HG03135 (cell line): Measurements from ENCODE around the gene LMF2.
"Not testable (repeated sequence)": the region's sequence is repeated elsewhere in the genome, so short reads cannot be mapped to it uniquely, and the experiment has no call there.

ENCODE experiments used
- ATAC-seq: cut with Tn5 transposase; IDR thresholded peaks from one replicate; pipeline ENCODE4 v1.9.1; 2021; ENCODE audit warnings: mild to moderate bottlenecking, moderate library complexity; ENCODE audit not compliant: unreplicated experiment

The LMF2 gene, protein sequence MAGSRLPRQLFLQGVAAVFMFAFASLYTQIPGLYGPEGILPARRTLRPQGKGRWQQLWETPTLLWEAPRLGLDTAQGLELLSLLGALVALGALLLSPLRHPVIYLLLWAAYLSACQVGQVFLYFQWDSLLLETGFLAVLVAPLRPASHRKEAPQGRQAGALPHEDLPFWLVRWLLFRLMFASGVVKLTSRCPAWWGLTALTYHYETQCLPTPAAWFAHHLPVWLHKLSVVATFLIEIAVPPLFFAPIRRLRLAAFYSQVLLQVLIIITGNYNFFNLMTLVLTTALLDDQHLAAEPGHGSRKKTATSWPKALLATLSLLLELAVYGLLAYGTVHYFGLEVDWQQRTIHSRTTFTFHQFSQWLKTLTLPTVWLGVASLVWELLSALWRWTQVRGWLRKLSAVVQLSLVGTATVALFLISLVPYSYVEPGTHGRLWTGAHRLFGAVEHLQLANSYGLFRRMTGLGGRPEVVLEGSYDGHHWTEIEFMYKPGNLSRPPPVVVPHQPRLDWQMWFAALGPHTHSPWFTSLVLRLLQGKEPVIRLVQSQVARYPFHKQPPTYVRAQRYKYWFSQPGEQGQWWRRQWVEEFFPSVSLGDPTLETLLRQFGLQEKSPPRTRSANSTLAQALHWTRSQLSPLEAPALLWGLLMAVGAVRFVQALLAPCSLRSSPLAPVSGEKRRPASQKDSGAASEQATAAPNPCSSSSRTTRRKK

DNA sequence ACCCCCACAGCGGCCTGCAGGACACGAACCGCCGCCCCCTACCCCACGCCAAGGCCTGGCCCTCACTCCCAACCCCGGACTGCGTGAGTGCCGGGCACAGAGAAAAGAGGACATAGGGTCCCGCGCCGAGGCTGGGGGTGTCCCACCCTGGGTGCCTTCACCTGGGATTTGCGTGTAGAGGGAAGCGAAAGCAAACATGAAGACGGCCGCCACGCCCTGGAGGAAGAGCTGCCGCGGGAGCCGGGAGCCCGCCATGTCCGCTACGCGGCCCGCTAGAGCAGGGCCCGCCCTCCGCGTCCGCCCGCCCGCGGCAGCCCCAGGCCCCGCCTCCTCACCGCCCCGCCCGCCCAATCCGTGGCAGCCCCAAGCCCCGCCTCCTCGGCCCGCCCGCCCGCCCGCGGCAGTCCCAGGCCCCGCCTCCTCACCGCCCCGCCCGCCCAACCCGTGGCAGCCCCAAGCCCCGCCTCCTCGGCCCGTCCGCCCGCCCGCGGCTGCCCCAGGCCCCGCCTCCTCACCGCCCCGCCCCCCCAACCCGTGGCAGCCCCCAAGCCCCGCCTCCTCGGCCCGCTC lies at the start of gene LMF2:
Gene LMF2, minus strand, starts transcription at position 282 of the 570 bp plus-strand sequence. Its CDS starts 27 bp downstream, at position 255.
- ATAC-seq: peak; percentile 50

- no peak for ATAC-seq
Measured at GRCh38 chr22:50556703-50557102, 49.2 kb upstream of the LMF2 start.

- ATAC-seq: no peak
Measured at GRCh38 chr22:50553310-50553709, 45.8 kb upstream of the LMF2 start.

DNA sequence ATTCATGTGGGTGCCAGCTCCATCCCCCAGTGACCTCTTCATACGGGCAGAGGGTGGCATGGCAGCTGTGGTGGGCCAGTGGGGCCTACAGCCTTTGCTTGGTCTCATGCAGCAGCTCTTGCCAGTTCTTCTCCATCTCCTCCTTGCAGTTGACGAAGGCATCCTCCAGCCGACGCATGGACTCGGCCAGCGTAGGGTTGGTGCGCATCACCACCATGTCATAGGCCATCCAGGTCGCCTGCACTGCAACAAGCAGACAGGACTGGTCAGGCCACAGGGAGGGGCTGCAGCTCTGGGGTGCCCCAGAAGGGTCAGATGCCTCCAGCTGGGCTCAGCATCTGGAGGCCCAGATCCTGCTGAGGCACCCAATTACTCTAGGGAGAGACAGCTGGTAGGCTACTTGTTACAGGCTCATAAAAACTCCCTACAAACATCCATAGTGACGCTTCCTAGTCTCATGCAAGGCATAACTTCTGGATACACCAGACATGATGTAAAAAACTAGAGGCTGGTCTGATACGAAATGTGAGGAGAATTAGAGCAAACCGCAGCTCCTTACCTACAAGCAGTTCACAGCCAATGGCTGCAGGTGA lies 43.8 kb upstream of the LMF2 start:
- no peak for ATAC-seq

DNA sequence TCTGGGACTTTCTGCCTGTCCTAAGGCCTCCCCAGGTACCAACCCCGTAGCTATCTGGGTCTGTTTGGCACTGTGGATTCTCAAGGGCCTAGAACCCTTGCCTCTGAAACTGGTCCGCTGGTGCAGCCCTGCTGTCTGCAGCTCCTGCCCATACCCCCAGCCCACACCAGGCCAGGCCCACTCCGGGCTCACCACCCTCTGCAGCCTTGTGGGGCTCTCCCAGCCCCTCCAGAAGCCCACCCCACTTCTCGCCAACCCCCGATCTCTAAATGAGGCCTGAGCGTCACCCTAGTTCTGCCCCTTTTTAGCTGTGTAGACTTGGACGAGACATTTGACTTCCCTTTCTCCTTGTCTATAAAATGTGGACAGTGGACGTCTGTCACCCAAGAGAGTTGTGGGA lies 42.9 kb upstream of the LMF2 start:
- no peak for ATAC-seq

GRCh38 chr22:50548921-50549790 lies 41.7 kb upstream of the LMF2 start:
- no peak for ATAC-seq

DNA sequence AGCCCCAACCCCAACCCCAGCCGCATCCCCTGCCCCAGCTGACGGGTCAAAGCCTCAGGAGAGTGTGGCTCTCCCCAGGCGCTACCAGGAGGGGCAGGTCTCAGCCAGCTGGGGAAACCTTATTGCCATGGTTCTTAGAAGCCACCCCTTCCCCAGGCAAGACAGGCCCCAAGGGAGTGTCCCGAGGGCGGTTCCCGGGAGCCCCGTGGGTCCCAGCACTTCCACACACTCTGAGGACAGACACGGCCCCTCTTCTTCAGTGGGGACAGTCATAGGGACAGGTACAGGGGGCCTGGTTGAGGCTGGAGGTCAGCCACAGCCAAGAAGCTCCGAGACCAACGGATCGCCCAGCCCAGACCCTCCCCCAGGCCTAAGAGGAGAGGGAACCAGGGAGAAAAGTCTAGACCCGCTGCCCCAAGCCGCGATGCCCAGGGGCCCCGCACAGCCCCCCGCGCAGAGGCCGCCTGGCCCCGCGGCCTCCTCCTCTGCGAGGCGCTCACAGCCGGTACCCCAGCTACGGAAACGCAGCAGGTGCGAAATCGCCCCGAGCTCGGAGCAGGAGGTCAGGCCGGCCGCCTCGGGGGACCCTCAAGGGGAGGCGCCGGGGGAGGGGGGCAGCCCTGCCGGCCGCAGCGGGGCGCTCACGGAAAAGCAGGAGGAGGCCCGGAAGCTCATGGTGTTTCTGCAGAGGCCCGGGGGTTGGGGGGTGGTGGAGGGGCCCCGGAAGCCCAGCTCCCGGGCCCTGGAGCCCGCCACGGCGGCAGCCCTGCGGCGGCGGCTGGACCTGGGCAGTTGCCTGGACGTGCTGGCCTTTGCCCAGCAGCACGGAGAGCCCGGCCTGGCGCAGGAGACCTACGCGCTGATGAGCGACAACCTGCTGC lies 40.8 kb upstream of the LMF2 start:
- no peak for ATAC-seq

- no peak for ATAC-seq
Measured at GRCh38 chr22:50547263-50547985, 39.9 kb upstream of the LMF2 start.

GRCh38 chr22:50546326-50547262 lies 39.1 kb upstream of the LMF2 start:
- no peak for ATAC-seq

GRCh38 chr22:50545522-50546325 lies 38.2 kb upstream of the LMF2 start, which contains the start of gene KLHDC7B:
TSS of gene KLHDC7B (plus strand) at chr22:50545899. CDS start at chr22:50546244, 345 bp downstream.
- no peak for ATAC-seq

DNA sequence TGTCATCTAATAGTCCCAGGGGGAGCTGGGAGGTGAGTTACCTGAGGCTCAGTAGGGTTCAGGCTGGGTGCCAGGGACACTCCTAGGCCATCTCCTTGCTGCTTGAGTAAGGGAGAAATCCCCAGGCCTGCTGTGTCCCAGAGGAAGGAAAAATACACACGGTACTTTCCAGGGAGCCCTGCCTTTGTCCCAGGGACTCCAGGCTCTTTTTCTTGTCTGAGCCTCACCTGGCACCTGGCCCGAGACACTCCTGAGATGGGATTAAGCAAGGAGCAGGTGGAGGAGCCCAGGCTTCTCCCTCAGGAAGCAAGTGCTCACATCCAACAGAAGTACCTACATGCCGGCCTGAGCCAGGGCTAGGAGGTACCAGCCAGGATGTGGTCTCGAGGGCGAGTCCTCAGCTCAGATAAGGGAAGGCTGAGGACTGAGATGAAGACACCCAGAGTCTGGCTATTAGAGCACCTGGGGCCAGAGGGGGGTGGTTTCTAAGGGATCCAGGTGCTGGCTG lies 37.3 kb upstream of the LMF2 start:
- no peak for ATAC-seq

DNA sequence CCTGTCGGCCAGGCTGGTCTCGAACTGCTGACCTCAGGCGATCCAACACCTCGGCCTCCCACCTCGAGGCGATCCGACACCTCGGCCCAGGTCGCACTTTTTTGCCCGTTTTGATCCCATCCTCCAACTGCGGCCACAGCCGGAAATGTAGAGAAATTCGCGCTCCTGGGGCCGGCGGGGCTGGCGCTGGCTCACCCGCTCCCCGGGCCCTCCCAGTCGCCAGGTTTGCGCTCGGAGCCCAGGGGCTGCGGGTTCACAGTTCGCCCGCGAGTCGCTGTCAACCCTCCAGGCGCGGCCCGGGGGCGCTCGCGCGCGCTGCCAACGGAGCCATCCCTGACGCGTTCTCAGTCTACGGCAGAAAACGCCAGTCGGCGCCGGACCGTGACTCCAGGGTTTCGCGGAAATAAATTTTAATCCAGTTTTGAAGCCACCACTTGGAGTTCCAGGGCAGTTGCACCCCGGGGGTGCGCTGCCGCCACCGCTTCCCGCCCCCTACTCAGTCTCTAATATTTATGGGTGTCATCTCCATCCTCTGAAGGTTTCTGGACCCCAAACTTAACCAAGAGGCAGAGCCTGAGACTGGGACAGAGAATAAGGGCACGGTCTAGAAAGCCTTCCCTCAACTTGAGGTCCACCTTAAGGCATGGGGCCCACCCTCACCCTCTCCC lies 36.7 kb upstream of the LMF2 start:
- ATAC-seq: no peak

DNA sequence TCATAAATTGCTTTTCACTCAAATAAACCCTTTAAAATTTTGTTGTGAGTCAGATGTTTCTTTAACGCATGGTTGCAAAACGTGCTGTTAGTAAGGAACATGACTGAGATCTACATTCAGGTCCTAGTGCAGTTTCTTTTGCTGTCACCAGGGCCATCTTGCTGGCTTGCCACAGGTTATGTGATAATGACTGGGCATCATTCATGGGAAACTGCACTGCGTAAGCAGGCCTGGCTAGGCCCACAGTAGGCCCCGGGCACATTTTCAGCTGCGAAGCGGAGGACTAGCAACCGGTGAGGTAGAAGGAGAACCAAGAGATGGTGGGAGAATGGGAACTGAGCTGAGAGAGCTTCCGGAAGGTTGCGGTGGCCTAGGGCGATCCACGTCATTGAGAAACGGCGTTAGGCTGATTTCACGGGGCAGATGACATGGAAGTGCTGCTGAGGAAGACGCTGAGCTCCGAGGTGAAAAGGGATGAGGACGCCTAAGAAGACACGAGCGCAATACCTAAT lies 35.0 kb upstream of the LMF2 start:
- no peak for ATAC-seq

GRCh38 chr22:50541667-50542026 lies 34.1 kb upstream of the LMF2 start:
- ATAC-seq: not testable (repeated sequence)

- ATAC-seq: no peak
Measured at GRCh38 chr22:50540381-50540780, 32.9 kb upstream of the LMF2 start.

- no peak for ATAC-seq
Measured at GRCh38 chr22:50537765-50538164, 30.3 kb upstream of the LMF2 start.
